K562 (cell line): ENCODE results near the gene CPNE1. TPM values are rescaled to one million over a fixed set of nuclear protein-coding genes. Genes with fewer than 3 reads are reported as not detected.

ENCODE experiments used
- ATAC-seq: fragments of 200-7000 bp; cut with Tn5 transposase; 3 replicates; pipeline ENCODE4 v1.9.1; 2020; ENCODE audit warnings: moderate library complexity
- BruUV-seq: library from RNA; stranded (reverse); fragments of 400-500 nt; replicated peaks from 2 replicates; lab custom pipeline; 2021; lab: Mats Ljungman, UMichigan
- CTCF ChIA-PET: fragments of 300-600 bp; formaldehyde crosslinking; extraction: SDS; loops from one replicate; lab custom pipeline; 2021; ENCODE audit warnings: low intra/inter-chr PET ratio; lab: Yijun Ruan, JAX
- POLR2A ChIA-PET: fragments of 300-600, 350-650 bp; sonication (Branson Sonifier 250); formaldehyde crosslinking; extraction: SDS; loops from one replicate; lab custom pipeline; 2021; ENCODE audit warnings: antibody characterized with exemption, inconsistent platforms; lab: Yijun Ruan, JAX
- DNase-seq, 4 experiments: peaks; one replicate each; pipeline versions ENCODE4 v3.0.0 to v3.0.0-alpha.2; 2011 to 2018; ENCODE audit warnings: low spot score in 3 of 4, mixed read lengths in 3 of 4; ENCODE audit errors: extremely low read depth in 1 of 4
- FAIRE-seq: peaks from 2 replicates; lab custom pipeline; 2011; peaks lifted over from hg19 to GRCh38; lab: Jason Lieb, UNC
- H2AFZ ChIP-seq: 2 replicates; pipeline ENCODE4 v1.6.0; 2011; ENCODE audit warnings: low read depth, low read length, control low read depth, inconsistent platforms
- H3K27ac ChIP-seq: fragments of 200-600 bp; 3 replicates; pipeline ENCODE4 v1.8.0; 2011; ENCODE audit warnings: low read depth, mild to moderate bottlenecking, control low read depth, inconsistent platforms, low read length, moderate library complexity, mixed read lengths; ENCODE audit errors: extremely low read depth
- H3K27me3 ChIP-seq, 2 experiments: fragments of 300-600 bp in 1 of 2; 2 replicates in 1 of 2; 3 replicates in 1 of 2; pipeline versions ENCODE4 v1.6.0 to v1.8.0; 2011; ENCODE audit warnings: inconsistent platforms in 2 of 2, low read length in 2 of 2, mild to moderate bottlenecking in 1 of 2, mixed read lengths in 1 of 2, moderate library complexity in 1 of 2; ENCODE audit not compliant: control insufficient read depth in 2 of 2, insufficient read depth in 2 of 2
- H3K36me3 ChIP-seq: fragments of 300-600 bp; 3 replicates; pipeline ENCODE4 v1.8.0; 2011; ENCODE audit warnings: mild to moderate bottlenecking, low read length, inconsistent platforms; ENCODE audit not compliant: control insufficient read depth, insufficient read depth
- H3K4me1 ChIP-seq, 2 experiments: fragments of 200-600 bp in 1 of 2; replicated peaks in 1 of 2; 2 replicates in 1 of 2; 3 replicates in 1 of 2; pipeline versions ENCODE4 v1.5.1 to v1.8.0; 2011; ENCODE audit warnings: inconsistent platforms in 2 of 2, low read length in 2 of 2, mild to moderate bottlenecking in 1 of 2, mixed read lengths in 1 of 2, moderate library complexity in 1 of 2; ENCODE audit not compliant: control insufficient read depth in 2 of 2, insufficient read depth in 2 of 2
- H3K4me2 ChIP-seq: 2 replicates; pipeline ENCODE4 v1.6.1; 2011; ENCODE audit warnings: low read length, control low read depth, inconsistent platforms, mixed read lengths; ENCODE audit not compliant: insufficient read depth
- H3K4me3 ChIP-seq: fragments of 200-600 bp; sonication (generic), shearing (Covaris generic); 2 replicates; pipeline ENCODE4 v1.5.1; 2016; ENCODE audit warnings: control low read depth, inconsistent platforms
- H3K79me2 ChIP-seq: fragments of 200-600 bp; 3 replicates; pipeline ENCODE4 v1.8.0; 2011; ENCODE audit warnings: low read length, inconsistent platforms; ENCODE audit not compliant: control insufficient read depth, insufficient read depth
- H3K9ac ChIP-seq, 2 experiments: 2 replicates each; pipeline versions ENCODE4 v1.6.0 to v1.6.1; 2011; ENCODE audit warnings: low read depth in 2 of 2, low read length in 2 of 2, control low read depth in 1 of 2, inconsistent platforms in 1 of 2, mild to moderate bottlenecking in 1 of 2, mixed read lengths in 1 of 2; ENCODE audit not compliant: insufficient read depth in 1 of 2
- H3K9me1 ChIP-seq: one replicate; pipeline ENCODE4 v1.6.0; 2011; ENCODE audit warnings: inconsistent platforms, mild to moderate bottlenecking, low read length, moderate library complexity; ENCODE audit not compliant: control insufficient read depth, insufficient read depth
- H3K9me3 ChIP-seq: replicated peaks from 2 replicates; pipeline ENCODE4 v1.5.1; 2011; ENCODE audit warnings: low read depth, low read length, inconsistent platforms; ENCODE audit not compliant: control insufficient read depth, insufficient read depth
- H4K20me1 ChIP-seq: replicated peaks from 2 replicates; pipeline ENCODE4 v1.6.1; 2011; ENCODE audit warnings: low read length, inconsistent platforms, mixed read lengths; ENCODE audit not compliant: control insufficient read depth, insufficient read depth
- CC2D1A ChIP-seq: fragments of 450-650 bp; IDR thresholded peaks from 2 replicates; pipeline ENCODE4 v1.6.1; 2017; ENCODE audit warnings: mild to moderate bottlenecking
- CREB3L1 ChIP-seq: fragments of 450-650 bp; IDR thresholded peaks from 2 replicates; pipeline ENCODE4 v1.6.1; 2014; ENCODE audit warnings: low read depth, mild to moderate bottlenecking, moderate library complexity, borderline replicate concordance
- ELF4 ChIP-seq: fragments of 450-650 bp; formaldehyde crosslinking; IDR thresholded peaks from 2 replicates; pipeline ENCODE4 v1.4.0; 2022; ENCODE audit warnings: missing genetic modification characterization
- MTA1 ChIP-seq: fragments of 450-650 bp; IDR thresholded peaks from 2 replicates; pipeline ENCODE4 v1.6.1; 2017; ENCODE audit warnings: borderline replicate concordance
- MTF1 ChIP-seq: fragments of 250-450 bp; sonication (Bioruptor Pico); IDR thresholded peaks from 2 replicates; pipeline ENCODE4 v1.9.0; 2021; ENCODE audit warnings: moderate library complexity, mild to moderate bottlenecking, inconsistent platforms, borderline replicate concordance
- NFE2 ChIP-seq: IDR thresholded peaks from 2 replicates; pipeline ENCODE4 v1.6.1; 2014; ENCODE audit warnings: antibody characterized with exemption, low read depth
- NFE2L1 ChIP-seq: fragments of 450-650 bp; IDR thresholded peaks from 2 replicates; pipeline ENCODE4 v1.6.1; 2016; ENCODE audit warnings: missing genetic modification characterization, low read depth, mild to moderate bottlenecking, missing compliant biosample characterization, moderate library complexity, borderline replicate concordance
- POLR2A ChIP-seq: fragments of 450-650 bp; conservative IDR thresholded peaks from 2 replicates; pipeline ENCODE4 v1.6.1; 2016
- PRMT5 ChIP-seq: sonication (generic); formaldehyde crosslinking; IDR thresholded peaks from 2 replicates; pipeline ENCODE4 v1.5.0; 2020; ENCODE audit warnings: missing genetic modification reagents
- RUNX1 ChIP-seq: sonication (generic); IDR thresholded peaks from 2 replicates; pipeline ENCODE4 v1.6.1; 2016; ENCODE audit warnings: antibody characterized with exemption, low read depth
- SOX6 ChIP-seq: fragments of 450-650 bp; IDR thresholded peaks from 2 replicates; pipeline ENCODE4 v1.6.1; 2014; ENCODE audit warnings: mild to moderate bottlenecking
- SRSF7 ChIP-seq: fragments of 200-400 bp; formaldehyde crosslinking; optimal IDR thresholded peaks from 2 replicates; pipeline ENCODE3; 2017; ENCODE audit warnings: mild to moderate bottlenecking, low read depth, low read length
- TAF7 ChIP-seq: fragments of 450-650 bp; IDR thresholded peaks from 2 replicates; pipeline ENCODE4 v1.6.1; 2016; ENCODE audit warnings: missing genetic modification characterization, missing compliant biosample characterization
- TEAD4 ChIP-seq, 2 experiments: sonication (generic) in 1 of 2; formaldehyde crosslinking in 1 of 2; IDR thresholded peaks; 2 replicates each; pipeline versions ENCODE4 v1.6.1 to v1.8.0; 2012 to 2022; ENCODE audit warnings: borderline replicate concordance in 1 of 2, inconsistent platforms in 1 of 2, low read length in 1 of 2, mild to moderate bottlenecking in 1 of 2, missing genetic modification reagents in 1 of 2
- ZNF232 ChIP-seq: sonication (generic); formaldehyde crosslinking; IDR thresholded peaks from 2 replicates; pipeline ENCODE4 v1.8.0; 2022; ENCODE audit warnings: mild to moderate bottlenecking, missing genetic modification reagents
- WGBS: fragments of 100-300 bp; shearing (Covaris generic); methylation state at CpG from one replicate; pipeline ENCODE4 v1.1.6; 2016; ENCODE audit warnings: low coverage, mixed read lengths; ENCODE audit not compliant: insufficient coverage; ENCODE audit errors: missing lambda C conversion rate; 5-methylcytosine and 5-hydroxymethylcytosine counted together
- in situ Hi-C: fragments of 300-500 bp; cut with MboI; formaldehyde crosslinking; loops from 4 replicates; pipeline ENCODE4 v1.15.0; 2018; ENCODE audit warnings: inconsistent platforms, mixed read lengths
- intact Hi-C: fragments of 100-400 bp; cut with micrococcal nuclease; formaldehyde crosslinking; loops from 2 replicates; pipeline ENCODE4 v1.14.2; 2022
- polyA plus RNA-seq, 8 experiments: library from polyadenylated mRNA; depleted of rRNA in 4 of 8; stranded (reverse) in 5 of 8; unstranded in 3 of 8; fragments of >200 nt; fragmentation: Nextera tagmentation in 2 of 8; fragmentation: Illumina TruSeq in 1 of 8; extraction: Ambion mirVana in 2 of 8; extraction: Trizol in 1 of 8; gene quantifications; 2 replicates each; pipeline versions ENCODE4 v1.2.1 to v1.2.3, GENCODE V29; 2011 to 2014; ENCODE audit warnings: inconsistent platforms in 1 of 8, missing spikeins in 1 of 8
- total RNA-seq, 7 experiments: library from RNA; depleted of rRNA in 6 of 7; stranded (reverse); fragments of >200 nt in 6 of 7; fragmentation: Illumina TruSeq in 2 of 7; extraction: Trizol in 2 of 7; gene quantifications; 2 replicates each; pipeline versions ENCODE4 v1.2.1 to v1.2.3, GENCODE V29; 2011 to 2021; ENCODE audit warnings: low replicate concordance in 1 of 7
- TF ChIP-seq, protein P1 (sequence below): fragments of 450-650 bp; IDR thresholded peaks from 2 replicates; pipeline ENCODE4 v1.6.1; 2016; ENCODE audit warnings: low read depth, mild to moderate bottlenecking, moderate library complexity

The CPNE1 gene
- total and polyA plus RNA-seq, 9 of the 15 experiments (the other 6 are each of a cell fraction or from before 2014, with no cell fraction given): 42.1 to 102 (median 56.0) TPM

DNA sequence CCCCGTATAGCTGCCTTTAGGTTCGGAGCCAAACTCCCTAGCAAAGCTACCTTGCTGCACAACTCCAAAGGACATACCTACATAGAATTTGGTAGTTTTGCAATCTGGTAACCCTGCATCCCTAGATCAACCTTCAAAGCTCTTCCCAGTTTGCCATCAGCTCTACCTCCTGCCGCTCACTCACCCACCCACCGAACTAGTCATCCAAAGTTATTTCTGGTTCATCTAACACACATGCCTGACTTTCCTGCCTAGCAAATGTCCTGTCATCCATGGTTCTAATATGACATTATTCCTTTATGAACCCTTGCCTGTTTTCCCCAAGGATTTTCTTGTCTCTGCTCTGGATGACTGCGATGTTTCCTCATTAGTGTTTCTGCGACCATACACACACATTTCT lies 27.4 kb downstream of the CPNE1 start:
- no peak for DNase-seq
- TF ChIP-seq SOX6: no peak
- TF ChIP-seq TAF7: no peak
- ATAC-seq: no peak
- peaks cover 34% of the 10 kb centered on the region; the same call in 2 of the 3 replicates for H3K79me2 ChIP-seq
- H3K9ac ChIP-seq: no peak overlapping the region
- intact Hi-C loops (no loop called here), in situ Hi-C loops (no loop called here)
- no peaks in the 10 kb centered on the region; the same call in 1 of the 2 replicates for H4K20me1 ChIP-seq
- WGBS: 91% methylated on average over 6 of the region's 6 CpGs
- H3K27ac ChIP-seq: no peak overlapping the region
- no TSS peak for BruUV-seq
- POLR2A ChIA-PET: interaction anchor here (1.0 to 2.1 kb wide), 5 partner anchors 8 to 20 kb away, joined by 3 to 8 read pairs (median 6); no protein-coding TSS in a partner anchor
- no peaks in the 10 kb centered on the region for H3K9me1 ChIP-seq
- no peak overlapping the region for H3K4me2 ChIP-seq
- H2AFZ ChIP-seq: no peak overlapping the region
- no peaks in the 10 kb centered on the region for H3K27me3 ChIP-seq
- H3K9me3 ChIP-seq: no peaks in the 10 kb centered on the region
- peaks cover 5% of the 10 kb centered on the region; the same call in 2 of the 3 replicates for H3K36me3 ChIP-seq
- CTCF ChIA-PET: no interaction called here
- H3K4me3 ChIP-seq: no peak overlapping the region
- H3K4me1 ChIP-seq: peaks cover 0 to 2% of the 10 kb centered on the region in 2 experiments; a peak in 2 of 5 replicates
- FAIRE-seq: no peak

DNA sequence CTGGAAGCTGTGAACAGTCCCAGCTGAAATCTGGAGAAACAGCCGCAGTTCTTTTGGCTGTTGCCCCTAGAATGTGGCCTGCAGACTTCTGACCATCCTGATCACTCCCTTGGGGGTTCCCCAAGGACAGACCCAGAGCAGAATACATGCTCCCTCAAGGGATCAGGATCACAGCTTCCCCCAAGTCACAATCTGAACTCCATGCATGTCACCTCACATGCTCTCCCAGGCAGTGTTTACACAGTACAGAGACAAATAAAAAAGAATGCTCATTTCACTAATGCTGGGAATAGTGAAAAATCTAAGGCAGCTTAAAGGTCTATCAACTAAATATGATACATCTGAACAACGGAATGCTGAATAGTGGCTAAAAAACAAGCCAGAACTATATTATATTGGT lies 28.6 kb downstream of the CPNE1 start:
- Histone ChIP-seq H3K9me1 (no peaks in the 10 kb centered on the region), H3K9me3 (no peaks in the 10 kb centered on the region), H3K27me3 (no peaks in the 10 kb centered on the region), H3K4me1 (peaks cover 0 to 2% of the 10 kb centered on the region in 2 experiments; a peak in 2 of 5 replicates), H3K4me3 (no peak overlapping the region), H3K79me2 (peaks cover 33% of the 10 kb centered on the region; the same call in 2 of the 3 replicates), H3K9ac (no peak overlapping the region), H2AFZ (no peak overlapping the region), H3K4me2 (no peak overlapping the region), H3K27ac (no peak overlapping the region), H4K20me1 (no peaks in the 10 kb centered on the region), H3K36me3 (peaks cover 17% of the 10 kb centered on the region; the same call in 2 of the 3 replicates)
- 63% methylated on average over 2 of the region's 2 CpGs for WGBS
- ChIA-PET CTCF (no interaction called here), POLR2A (interaction anchor here (1.2 to 1.9 kb wide), 2 partner anchors 9 to 16 kb away, joined by 4 to 8 read pairs; no protein-coding TSS in a partner anchor)
- intact Hi-C loops (no loop called here), in situ Hi-C loops (no loop called here)
- BruUV-seq: no TSS peak
- FAIRE-seq: no peak
- no peak for ATAC-seq
- DNase-seq: no peak
- TF ChIP-seq PRMT5 (no peak), MTF1 (CRISPR knock-in tag) (no peak), NFE2 (no peak), TEAD4 (IDR thresholded peaks at IDR 0.05; ENCODE audit: low read length) (no peak), TEAD4 (CRISPR knock-in tag; IDR thresholded peaks at IDR 0.05; ENCODE audit: borderline replicate concordance) (no peak), RUNX1 (no peak), CC2D1A (no peak), ZNF232 (CRISPR knock-in tag) (no peak), ELF4 (CRISPR knock-in tag) (no peak), MTA1 (no peak), POLR2A (no peak), CREB3L1 (no peak), SRSF7 (no peak), NFE2L1 (no peak)
- TF ChIP-seq, protein P1, sequence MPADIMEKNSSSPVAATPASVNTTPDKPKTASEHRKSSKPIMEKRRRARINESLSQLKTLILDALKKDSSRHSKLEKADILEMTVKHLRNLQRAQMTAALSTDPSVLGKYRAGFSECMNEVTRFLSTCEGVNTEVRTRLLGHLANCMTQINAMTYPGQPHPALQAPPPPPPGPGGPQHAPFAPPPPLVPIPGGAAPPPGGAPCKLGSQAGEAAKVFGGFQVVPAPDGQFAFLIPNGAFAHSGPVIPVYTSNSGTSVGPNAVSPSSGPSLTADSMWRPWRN: no peak
